Spleen (tissue), 11 donors: ENCODE measurements around the gene MICAL3. TPM values are rescaled to one million over a fixed set of nuclear protein-coding genes. Genes with fewer than 3 reads are reported as not detected.
A peak's percentile ranks its signal among the peaks of the same experiment; 100 is the strongest.
"Not testable (repeated sequence)": the region's sequence is repeated elsewhere in the genome, so short reads cannot be mapped to it uniquely, and the experiment has no call there.

Experiments used
- DNase-seq: peaks from one replicate; pipeline ENCODE4 v3.0.0-alpha.2; 2020
- H3K27ac ChIP-seq, 8 donors: fragments of 200-600 bp; sonication (generic) in 7 of 8; 1 replicate in 4 of 8; 2 replicates in 4 of 8; pipeline versions ENCODE4 v1.5.0 to v1.8.0; 2016 to 2021; ENCODE audit warnings: inconsistent platforms in 4 of 8, mild to moderate bottlenecking in 4 of 8, moderate library complexity in 1 of 8
- H3K27me3 ChIP-seq, 7 donors: fragments of 200-600 bp; sonication (generic) in 6 of 7; replicated peaks in 1 of 7; 1 replicate in 4 of 7; 2 replicates in 3 of 7; pipeline versions ENCODE4 v1.5.0 to v1.8.0; 2016 to 2021; ENCODE audit warnings: inconsistent platforms in 3 of 7, mild to moderate bottlenecking in 1 of 7
- H3K36me3 ChIP-seq, 6 donors: fragments of 200-600 bp; sonication (generic) in 5 of 6; 1 replicate in 4 of 6; 2 replicates in 2 of 6; pipeline versions ENCODE4 v1.5.0 to v1.8.0; 2016 to 2021; ENCODE audit warnings: inconsistent platforms in 2 of 6
- H3K4me1 ChIP-seq, 6 donors: fragments of 200-600 bp; sonication (generic) in 5 of 6; 1 replicate in 3 of 6; 2 replicates in 3 of 6; pipeline versions ENCODE4 v1.5.0 to v1.8.0; 2016 to 2021; ENCODE audit warnings: inconsistent platforms in 3 of 6
- H3K4me3 ChIP-seq, 8 donors: fragments of 200-600 bp; sonication (generic) in 7 of 8; 1 replicate in 4 of 8; 2 replicates in 4 of 8; pipeline versions ENCODE4 v1.5.0 to v1.8.0; 2016 to 2021; ENCODE audit warnings: inconsistent platforms in 4 of 8, mild to moderate bottlenecking in 4 of 8, moderate library complexity in 2 of 8
- H3K9me3 ChIP-seq, 8 donors: fragments of 200-600 bp; sonication (generic) in 7 of 8; 1 replicate in 4 of 8; 2 replicates in 4 of 8; pipeline versions ENCODE4 v1.5.0 to v1.8.0; 2016 to 2021; ENCODE audit warnings: inconsistent platforms in 4 of 8
- POLR2A ChIP-seq, 3 donors: fragments of 450-650 bp; IDR thresholded peaks; one replicate each; pipeline ENCODE4 v1.5.1; 2017; ENCODE audit warnings: antibody characterized with exemption in 3 of 3, mild to moderate bottlenecking in 1 of 3
- POLR2AphosphoS5 ChIP-seq, 3 donors: sonication (generic); formaldehyde crosslinking; IDR thresholded peaks; one replicate each; pipeline ENCODE4 v1.5.1; 2017; ENCODE audit warnings: antibody characterized with exemption in 3 of 3
- WGBS, 5 donors: extraction: QIAGEN DNeasy Blood & Tissue Kit in 3 of 5; methylation state at CpG; one replicate each; pipeline versions ENCODE4 v1.1.5 to v1.1.7; 2013 to 2018; 5-methylcytosine and 5-hydroxymethylcytosine counted together
- intact Hi-C: fragments of 100-400 bp; cut with DNase I; formaldehyde crosslinking; loops from one replicate; pipeline ENCODE4 v1.15.0; 2023; ENCODE audit warnings: low total_unique reads
- polyA plus RNA-seq, 3 donors: library from polyadenylated mRNA; stranded (reverse); fragments of 200-250 nt; gene quantifications; one replicate each; pipeline ENCODE4 v1.2.1, GENCODE V29; 2013
- total RNA-seq, 7 donors: library from RNA; depleted of rRNA in 3 of 7; stranded (reverse); fragments of >200 nt in 3 of 7; fragmentation: NEBNext Ultra II Directional in 4 of 7; extraction: Animal tissue kit (Norgen Biotek cat#: 25700) in 4 of 7; gene quantifications; one replicate each; pipeline versions ENCODE4 v1.1.0 to v1.2.1, GENCODE V29; 2016 to 2021
- TF ChIP-seq, protein P1 (sequence below), 11 experiments: fragments of 200-600 bp in 7 of 11; fragments of 450-650 bp in 4 of 11; sonication (generic) in 4 of 11; IDR thresholded peaks in 8 of 11; conservative IDR thresholded peaks in 3 of 11; 1 replicate in 7 of 11; 2 replicates in 4 of 11; pipeline versions ENCODE4 v1.4.0 to v1.8.0; 2016 to 2021; ENCODE audit warnings: antibody characterized with exemption in 11 of 11, inconsistent platforms in 4 of 11, mild to moderate bottlenecking in 1 of 11
- donor health status: healthy with polysubstance abuse.
- donor health status: DM: no; HTN: no; CAD: no; lungs with moderate emphysema.
- donor health status: DM: no; HTN: no; CAD: no.
- donor health status: Bipolar disorder and iron deficiency.
- donor health status: healthy.
- donor health status: DM: no; HTN: no; CAD: no.
- donor health status: DM: yes; HTN: yes; CAD: no.

Gene MICAL3
- total and polyA plus RNA-seq, 10 donors, result 2.6 to 133 (median 75.2) TPM

DNA sequence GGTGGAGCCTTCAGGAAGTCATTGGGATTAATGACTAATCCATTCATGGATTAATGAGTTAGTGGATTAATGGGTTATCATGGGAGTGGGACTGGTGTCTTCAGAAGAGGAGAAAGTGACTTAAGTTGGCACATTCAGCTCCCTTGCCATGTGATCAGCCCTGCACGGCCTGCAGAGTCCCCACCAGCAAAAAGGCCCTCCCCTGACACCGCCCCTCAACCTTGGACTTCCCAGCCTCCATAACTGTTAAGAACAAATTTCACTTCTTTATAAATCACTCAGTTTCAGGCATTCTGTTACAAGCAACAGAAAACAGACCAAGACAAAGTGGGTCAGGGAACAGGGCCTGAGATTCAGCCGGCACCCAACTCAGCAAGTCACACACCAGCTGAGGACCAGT, 85.3 kb downstream of the MICAL3 start:
- no peak overlapping the region for H3K4me3 ChIP-seq
- H3K9me3 ChIP-seq, result no peaks in the 10 kb centered on the region
- intact Hi-C loops, result no loop called here
- peaks cover 7 to 78% (median 52%) of the 10 kb centered on the region in 6 donors for H3K4me1 ChIP-seq
- H3K27me3 ChIP-seq, result no peaks in the 10 kb centered on the region
- no peak for TF ChIP-seq POLR2AphosphoS5 (IDR thresholded peaks at IDR 0.05)
- WGBS, 5 donors, result 69 to 90% (median 83%) methylated on average over 3 of the region's 3 CpGs
- no peak for DNase-seq
- H3K27ac ChIP-seq, result peak overlapping the region in 1 of 8 donors; percentile 50
- peaks cover 0 to 6% (median 0%) of the 10 kb centered on the region in 6 donors for H3K36me3 ChIP-seq

DNA sequence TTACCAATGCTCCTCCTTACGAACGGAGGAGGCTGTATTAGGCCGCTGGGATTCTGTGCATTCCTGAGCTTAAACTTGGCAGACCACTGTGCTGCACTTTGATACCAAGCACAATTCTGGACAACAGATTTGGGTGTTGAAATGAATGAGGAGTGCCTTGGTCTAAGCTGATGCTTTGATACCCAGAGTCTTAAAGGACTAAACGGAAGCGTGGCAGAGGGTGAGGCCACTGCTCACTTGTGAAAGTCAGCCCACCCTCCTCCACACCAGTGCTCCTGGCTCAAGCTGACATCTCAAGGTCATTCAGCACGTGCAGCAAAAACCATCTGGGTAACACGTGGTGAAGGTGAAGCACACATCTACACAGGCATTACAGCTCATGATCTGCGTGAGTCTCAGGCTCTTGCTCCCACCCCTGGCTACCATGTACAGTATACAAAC, 85.9 kb downstream of the MICAL3 start:
- Histone ChIP-seq H3K36me3 (peaks cover 0 to 6% (median 0%) of the 10 kb centered on the region in 6 donors), H3K27me3 (no peaks in the 10 kb centered on the region), H3K4me1 (peaks cover 7 to 78% (median 50%) of the 10 kb centered on the region in 6 donors), H3K9me3 (no peaks in the 10 kb centered on the region), H3K27ac (peak overlapping the region in 2 of 8 donors; percentile 7 to 50), H3K4me3 (no peak overlapping the region)
- TF ChIP-seq POLR2A (IDR thresholded peaks at IDR 0.05), result no peak
- peak in 1 of 3 donors; percentile 5 for TF ChIP-seq POLR2AphosphoS5 (IDR thresholded peaks at IDR 0.05)
- TF ChIP-seq, protein P1, sequence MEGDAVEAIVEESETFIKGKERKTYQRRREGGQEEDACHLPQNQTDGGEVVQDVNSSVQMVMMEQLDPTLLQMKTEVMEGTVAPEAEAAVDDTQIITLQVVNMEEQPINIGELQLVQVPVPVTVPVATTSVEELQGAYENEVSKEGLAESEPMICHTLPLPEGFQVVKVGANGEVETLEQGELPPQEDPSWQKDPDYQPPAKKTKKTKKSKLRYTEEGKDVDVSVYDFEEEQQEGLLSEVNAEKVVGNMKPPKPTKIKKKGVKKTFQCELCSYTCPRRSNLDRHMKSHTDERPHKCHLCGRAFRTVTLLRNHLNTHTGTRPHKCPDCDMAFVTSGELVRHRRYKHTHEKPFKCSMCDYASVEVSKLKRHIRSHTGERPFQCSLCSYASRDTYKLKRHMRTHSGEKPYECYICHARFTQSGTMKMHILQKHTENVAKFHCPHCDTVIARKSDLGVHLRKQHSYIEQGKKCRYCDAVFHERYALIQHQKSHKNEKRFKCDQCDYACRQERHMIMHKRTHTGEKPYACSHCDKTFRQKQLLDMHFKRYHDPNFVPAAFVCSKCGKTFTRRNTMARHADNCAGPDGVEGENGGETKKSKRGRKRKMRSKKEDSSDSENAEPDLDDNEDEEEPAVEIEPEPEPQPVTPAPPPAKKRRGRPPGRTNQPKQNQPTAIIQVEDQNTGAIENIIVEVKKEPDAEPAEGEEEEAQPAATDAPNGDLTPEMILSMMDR (IDR thresholded peaks at IDR 0.05 in 8 of 11, conservative IDR thresholded peaks at IDR 0.05 in 3 of 11), result no peak
- intact Hi-C loops, result no loop called here
- no peak for DNase-seq
- WGBS, 5 donors, result 68 to 78% (median 72%) methylated on average over 8 of the region's 8 CpGs

DNA sequence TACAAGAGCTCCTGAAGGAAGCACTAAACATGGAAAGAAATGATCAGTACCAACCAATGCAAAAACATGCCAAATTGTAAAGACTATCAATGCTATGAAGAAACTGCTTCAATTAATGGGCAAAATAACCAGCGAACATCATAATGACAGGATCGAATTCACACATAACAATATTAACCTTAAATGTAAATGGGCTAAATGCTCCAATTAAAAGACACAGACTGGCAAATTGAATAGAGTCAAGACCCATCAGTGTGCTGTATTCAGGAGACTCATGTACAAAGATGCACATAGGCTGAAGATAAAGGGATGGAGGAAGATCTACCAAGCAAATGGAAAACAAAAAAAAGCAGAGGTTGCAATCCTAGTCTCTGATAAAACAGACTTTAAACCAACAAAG, 91.9 kb downstream of the MICAL3 start:
- H3K4me3 ChIP-seq, DNase-seq, H3K9me3 ChIP-seq, H3K27me3 ChIP-seq, intact Hi-C loops, H3K36me3 ChIP-seq, H3K27ac ChIP-seq: not testable (repeated sequence)
- H3K4me1 ChIP-seq, result peaks cover 0 to 47% (median 9%) of the 10 kb centered on the region in 6 donors
- 95 to 100% (median 98%) methylated on average over 2 of the region's 2 CpGs for WGBS, 5 donors

DNA sequence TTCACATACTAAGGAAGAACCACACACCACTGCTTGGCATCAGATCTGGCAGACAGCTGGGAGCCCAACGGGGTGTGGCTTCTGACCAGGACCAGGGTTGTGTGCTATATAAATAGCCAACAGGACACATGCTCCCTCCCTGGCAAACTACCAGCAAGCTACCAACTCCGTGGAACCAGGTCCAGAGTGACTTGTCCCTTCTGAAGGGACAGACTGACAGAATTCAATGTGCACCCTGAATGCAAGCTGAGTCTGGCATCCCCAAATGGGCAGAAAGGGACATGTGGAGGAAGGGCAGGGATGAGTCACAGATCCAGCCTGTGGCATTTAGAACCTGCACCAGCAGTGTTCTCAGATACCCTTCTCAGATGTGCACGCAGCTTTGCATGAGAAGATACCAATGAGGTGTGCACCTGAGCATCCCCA, 92.9 kb downstream of the MICAL3 start:
- Histone ChIP-seq H3K36me3 (no peaks in the 10 kb centered on the region), H3K27ac (no peak overlapping the region), H3K4me1 (peaks cover 0 to 54% (median 9%) of the 10 kb centered on the region in 6 donors), H3K4me3 (no peak overlapping the region), H3K9me3 (no peaks in the 10 kb centered on the region), H3K27me3 (no peaks in the 10 kb centered on the region)
- 67 to 81% (median 75%) methylated on average over 2 to 3 of the region's 3 CpGs for WGBS, 5 donors
- no peak for TF ChIP-seq POLR2AphosphoS5 (IDR thresholded peaks at IDR 0.05)
- TF ChIP-seq, protein P1 (IDR thresholded peaks at IDR 0.05 in 8 of 11, conservative IDR thresholded peaks at IDR 0.05 in 3 of 11), result no peak
- TF ChIP-seq POLR2A (IDR thresholded peaks at IDR 0.05), result no peak
- intact Hi-C loops, result no loop called here
- no peak for DNase-seq

GRCh38 chr22:17930455-17931313, 93.7 kb downstream of the MICAL3 start:
- Histone ChIP-seq H3K9me3 (no peaks in the 10 kb centered on the region), H3K27me3 (no peaks in the 10 kb centered on the region), H3K4me3 (no peak overlapping the region), H3K27ac (no peak overlapping the region), H3K4me1 (peaks cover 0 to 61% (median 13%) of the 10 kb centered on the region in 6 donors), H3K36me3 (no peaks in the 10 kb centered on the region)
- DNase-seq, result no peak
- intact Hi-C loops, result no loop called here
- TF ChIP-seq POLR2A (IDR thresholded peaks at IDR 0.05), result no peak
- no peak for TF ChIP-seq POLR2AphosphoS5 (IDR thresholded peaks at IDR 0.05)
- TF ChIP-seq, protein P1 (IDR thresholded peaks at IDR 0.05 in 8 of 11, conservative IDR thresholded peaks at IDR 0.05 in 3 of 11), result no peak
- WGBS, 5 donors, result 90 to 95% (median 91%) methylated on average over 8 to 18 of the region's 18 CpGs
